Astrocyte of the hippocampus (primary cell): ENCODE results near the gene GTF2E1.
A peak's percentile ranks its signal among the peaks of the same experiment; 100 is the strongest.

Experiments
- DNase-seq: peaks from one replicate; pipeline ENCODE4 v3.0.0; 2011; ENCODE audit warnings: low read depth, low spot score

The GTF2E1 gene

DNA sequence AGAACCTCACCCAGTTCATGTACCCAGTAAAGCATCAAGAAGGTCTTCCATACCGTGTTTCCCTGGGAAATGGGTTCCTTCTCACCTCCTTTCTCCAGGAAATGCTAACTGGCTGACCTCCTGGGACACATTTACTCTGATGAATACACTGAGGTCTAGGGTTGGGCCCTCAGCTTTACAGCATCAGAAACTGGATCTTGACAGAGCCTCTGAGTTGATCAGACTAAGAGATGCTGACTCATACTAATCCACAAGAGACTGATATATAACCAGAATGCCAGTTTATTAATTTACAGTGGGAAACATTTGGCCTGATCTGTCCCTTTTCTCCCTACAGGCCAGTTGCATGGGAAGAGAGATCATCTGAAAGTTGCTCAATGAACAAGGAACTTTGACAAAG lies 55.8 kb downstream of the GTF2E1 start:
- no peak for DNase-seq

DNA sequence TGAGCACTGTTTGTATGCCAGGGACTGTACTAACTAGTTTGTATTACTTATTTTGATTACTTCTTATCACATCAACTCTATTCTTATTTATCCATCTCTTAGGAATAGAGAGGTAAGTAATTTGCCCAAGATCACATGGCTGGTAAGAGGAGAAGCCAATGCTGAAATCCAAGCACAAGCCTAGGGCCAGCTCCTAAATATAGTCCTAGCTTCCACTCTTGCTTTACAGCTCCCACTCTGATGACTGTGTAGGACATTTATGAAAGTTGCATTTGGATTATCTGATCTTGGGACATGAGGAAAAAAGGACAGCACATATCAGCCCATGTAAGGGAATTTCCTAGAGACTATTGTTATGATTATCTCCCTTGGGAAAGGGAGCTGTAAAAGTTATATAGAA lies 58.1 kb downstream of the GTF2E1 start:
- no peak for DNase-seq

- no peak for DNase-seq
These were observed 58.9 kb downstream of the GTF2E1 start for GRCh38 chr3:120801484-120801883.

GRCh38 chr3:120802916-120803315 lies 60.4 kb downstream of the GTF2E1 start:
- DNase-seq = no peak

DNA sequence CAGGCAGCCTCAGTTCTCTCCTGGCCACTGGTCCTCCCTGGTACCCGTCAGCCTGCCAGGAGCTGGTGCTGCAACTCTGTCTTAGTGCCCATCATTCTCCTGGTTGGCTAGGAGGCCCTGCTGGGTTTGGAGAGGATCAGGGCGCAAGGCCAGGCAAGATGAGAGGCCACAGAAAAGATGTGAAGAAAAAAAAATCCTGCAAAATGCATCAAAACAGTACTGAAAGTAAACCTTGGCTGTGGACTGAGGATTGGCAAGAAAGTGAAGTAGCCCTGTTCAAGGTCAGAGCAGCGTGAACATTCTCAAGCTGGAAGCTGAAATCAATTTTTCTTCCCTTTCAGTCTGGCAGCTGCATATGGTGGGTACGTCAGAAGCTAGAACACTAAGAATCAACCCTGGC lies 74.2 kb downstream of the GTF2E1 start:
- DNase-seq = peak; percentile 23

DNA sequence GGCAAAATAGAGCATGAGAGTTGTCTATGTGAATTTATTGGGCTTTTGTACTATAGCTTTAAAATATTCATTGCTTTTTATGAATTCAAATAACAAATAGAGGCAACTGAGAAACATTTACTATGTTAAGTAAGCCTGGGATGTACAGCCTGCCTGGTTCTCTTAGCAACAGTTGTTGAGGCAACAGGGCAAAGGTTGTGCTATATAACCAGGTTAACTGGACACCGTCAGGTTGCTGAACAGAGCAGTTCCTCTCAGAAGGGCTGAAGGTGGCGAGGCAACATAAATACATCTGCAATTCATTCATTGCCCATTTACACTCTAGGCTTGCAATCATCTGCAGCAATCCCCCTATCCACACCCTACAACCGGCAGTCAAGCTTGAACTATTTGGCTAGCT lies 78.2 kb downstream of the GTF2E1 start:
- DNase-seq = no peak

DNA sequence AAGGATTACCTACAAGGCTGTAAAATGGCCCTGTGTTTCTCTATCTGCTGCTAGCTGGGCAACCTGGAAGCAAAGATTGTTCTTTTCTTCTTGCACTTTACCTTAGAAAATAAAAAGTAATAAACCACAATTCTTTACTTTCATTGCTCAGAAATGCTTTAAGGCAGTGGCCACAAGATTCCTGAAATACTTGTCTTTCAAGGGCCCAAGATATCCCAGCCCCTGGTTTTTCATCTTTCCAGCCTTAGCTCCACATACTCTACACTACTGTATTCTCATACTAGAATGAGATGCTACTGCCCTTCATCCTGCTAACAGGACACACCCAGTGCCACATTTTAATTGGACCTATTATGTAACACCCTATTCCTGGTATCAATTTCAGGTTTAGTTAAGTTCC lies 78.9 kb downstream of the GTF2E1 start:
- DNase-seq = peak; percentile 67

DNA sequence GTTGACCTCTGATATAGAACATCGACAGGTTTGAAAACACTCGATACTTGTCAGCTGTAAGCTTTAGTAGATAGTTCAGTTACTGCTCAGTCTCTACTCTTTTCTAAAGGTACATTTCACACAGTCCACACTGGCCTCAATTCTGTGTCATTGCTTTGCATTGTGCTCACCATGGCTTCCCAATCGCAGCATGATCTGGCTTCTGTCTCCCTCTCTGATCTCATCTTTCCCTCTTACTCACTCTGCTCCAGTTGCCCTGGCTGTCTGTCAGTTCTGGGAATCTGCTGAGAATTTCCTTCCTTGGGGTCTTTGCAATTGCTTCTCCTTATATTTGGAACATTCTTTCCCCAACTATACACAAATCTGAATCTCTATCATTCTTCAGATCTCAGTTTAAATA lies 80.6 kb downstream of the GTF2E1 start:
- peak; percentile 20 for DNase-seq

DNA sequence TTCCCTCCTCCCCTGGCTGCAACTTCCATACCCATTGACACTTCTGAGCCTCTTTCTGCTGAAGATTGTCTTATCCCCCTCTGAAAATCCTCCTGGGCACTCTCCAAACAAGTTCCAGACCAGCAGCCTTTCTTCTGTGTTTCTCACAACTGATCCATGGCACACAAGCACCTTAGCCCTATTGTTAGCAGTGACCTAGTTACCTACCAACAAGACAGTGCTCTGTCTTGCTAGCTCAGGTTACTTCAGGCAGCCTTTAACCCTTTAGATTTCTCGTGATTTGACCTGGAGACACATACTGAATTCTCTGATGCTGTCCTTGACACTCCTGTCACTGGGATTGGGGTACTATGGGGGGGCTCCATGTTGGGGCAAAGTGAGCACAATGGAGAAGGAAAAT lies 82.1 kb downstream of the GTF2E1 start:
- no peak for DNase-seq

- no peak for DNase-seq
These were observed 86.3 kb downstream of the GTF2E1 start for GRCh38 chr3:120828796-120829195.

GRCh38 chr3:120831066-120831465 lies 88.5 kb downstream of the GTF2E1 start:
- no peak for DNase-seq
